ENCODE data around the gene ZNF529. TPM values are rescaled to one million over a fixed set of nuclear protein-coding genes. Genes with fewer than 3 reads are reported as not detected.

Gene ZNF529
- total and polyA plus RNA-seq, 2 donors (not counting 1 experiment from before 2014, with no cell fraction given) = 11.1 to 33.2 TPM

DNA sequence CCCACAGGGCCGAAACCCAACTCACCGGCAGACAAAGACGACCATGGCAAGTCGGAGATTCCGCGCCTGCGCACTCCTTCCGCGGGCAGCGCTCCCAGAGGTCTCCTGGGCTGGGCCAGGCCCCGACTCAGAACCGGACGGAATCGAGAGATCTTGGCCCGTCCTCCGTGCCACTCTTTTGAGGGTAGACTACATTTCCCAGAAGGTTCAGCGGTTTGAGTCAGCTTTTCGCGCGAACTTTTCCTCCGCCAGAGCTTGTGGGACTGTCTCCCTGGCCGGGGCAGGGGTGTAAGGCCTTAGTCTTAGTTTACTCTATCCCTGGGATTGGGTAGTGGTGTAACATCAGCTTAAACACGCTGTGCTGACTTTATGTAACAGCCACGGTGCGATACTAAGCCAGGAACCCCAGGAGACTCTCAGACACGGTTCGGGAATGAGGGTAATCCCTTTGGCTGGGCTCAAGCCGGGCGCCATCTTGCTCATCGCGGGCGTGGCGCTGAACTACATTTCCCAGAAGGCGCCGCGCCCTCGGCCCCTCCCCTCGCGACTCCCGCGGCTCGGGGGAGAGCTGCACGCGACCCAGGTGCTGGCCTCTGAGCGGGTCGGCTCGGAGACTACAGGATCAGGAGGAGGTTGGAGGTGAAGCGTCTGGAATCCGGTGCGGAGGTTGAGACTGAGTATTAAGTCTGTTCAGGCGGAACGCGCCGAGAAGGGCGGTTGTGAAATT is 44.7 kb downstream of the ZNF529 start, which contains the start of gene ZNF260:
ZNF260 (minus strand) TSS at position 78 of the 727 bp plus-strand sequence. CDS start 13,033 bp downstream, outside the sequence.
- intact Hi-C loops (cut with micrococcal nuclease) = loop anchor here (1.0 to 10.0 kb wide), 16 partner anchors 39 to 1066 kb away; partner anchors contain the start of genes TBCB, ZFP14, ZNF345 and ZNF461
- Histone ChIP-seq H4K20me1 (ENCODE audit: control insufficient read depth, insufficient read depth, low read length, poor library complexity, severe bottlenecking) (no peaks in the 10 kb centered on the region), H3K27me3 (replicated peaks in 1 of 4; ENCODE audit: control extremely low read depth in 1 of 4, control insufficient read depth in 3 of 4, insufficient read depth in 4 of 4, low read length in 3 of 4) (no peaks in the 10 kb centered on the region), H3K4me3 (ENCODE audit: control extremely low read depth in 1 of 5, extremely low read depth in 1 of 5, insufficient read depth in 1 of 5, low read depth in 2 of 5, low read length in 4 of 5) (peak within 1 kb of the TSS; percentile 67 to 96 (median 81)), H2AFZ (ENCODE audit: insufficient read depth, low read depth, low read length, poor library complexity, severe bottlenecking) (peak within 1 kb of the TSS; percentile 97), H3K4me2 (replicated peaks; ENCODE audit: low read depth, low read length, poor library complexity, severe bottlenecking) (peak within 1 kb of the TSS; percentile 87), H3K79me2 (ENCODE audit: control insufficient read depth, insufficient read depth, low read length) (peaks cover 52% of the 10 kb centered on the region), H3K9ac (ENCODE audit: low read length) (peak within 1 kb of the TSS; percentile 77), H3K27ac (ENCODE audit: low read length in 2 of 2) (peak within 1 kb of the TSS; percentile 86 to 88), H3K36me3 (replicated peaks in 1 of 2; ENCODE audit: control extremely low read depth in 1 of 2, control insufficient read depth in 1 of 2, extremely low read depth in 1 of 2, insufficient read depth in 2 of 2, low read length in 1 of 2) (peaks cover 0 to 7% of the 10 kb centered on the region in 2 experiments), H3K9me3 (ENCODE audit: control extremely low read depth in 1 of 3, control insufficient read depth in 2 of 3, insufficient read depth in 1 of 3, low read length in 2 of 3) (peaks cover 3 to 46% (median 12%) of the 10 kb centered on the region in 3 donors), H3K4me1 (ENCODE audit: control insufficient read depth in 2 of 2, insufficient read depth in 2 of 2, low read length in 2 of 2) (peaks cover 16 to 19% of the 10 kb centered on the region in 2 donors)
- POLR2A ChIA-PET = interaction anchor here (0.5 to 2.5 kb wide), 10 partner anchors 24 to 689 kb away, joined by 3 to 25 read pairs (median 5); partner anchors contain the start of genes ZFP14, ZNF146, ZNF382 and ZNF383
- CTCF ChIA-PET = interaction anchor here (1.0 to 1.5 kb wide), 3 partner anchors 39 to 112 kb away, joined by 3 to 4 read pairs (median 3); partner anchors contain the start of genes ZNF382 and ZNF566
- Mint-ChIP-seq H3K27ac (peak within 1 kb of the TSS; percentile 96), H3K4me3 (peak within 1 kb of the TSS; percentile 100), H3K27me3 (no peaks in the 10 kb centered on the region), H3K4me1 (peaks cover 22% of the 10 kb centered on the region), H3K9me3 (ENCODE audit: insufficient read depth) (peaks cover 10% of the 10 kb centered on the region)
- WGBS (ENCODE audit: insufficient coverage) = 0% methylated on average over 54 of the region's 55 CpGs
- peak; percentile 90 for ATAC-seq (ENCODE audit: low read depth)
- TF ChIP-seq, protein P1, sequence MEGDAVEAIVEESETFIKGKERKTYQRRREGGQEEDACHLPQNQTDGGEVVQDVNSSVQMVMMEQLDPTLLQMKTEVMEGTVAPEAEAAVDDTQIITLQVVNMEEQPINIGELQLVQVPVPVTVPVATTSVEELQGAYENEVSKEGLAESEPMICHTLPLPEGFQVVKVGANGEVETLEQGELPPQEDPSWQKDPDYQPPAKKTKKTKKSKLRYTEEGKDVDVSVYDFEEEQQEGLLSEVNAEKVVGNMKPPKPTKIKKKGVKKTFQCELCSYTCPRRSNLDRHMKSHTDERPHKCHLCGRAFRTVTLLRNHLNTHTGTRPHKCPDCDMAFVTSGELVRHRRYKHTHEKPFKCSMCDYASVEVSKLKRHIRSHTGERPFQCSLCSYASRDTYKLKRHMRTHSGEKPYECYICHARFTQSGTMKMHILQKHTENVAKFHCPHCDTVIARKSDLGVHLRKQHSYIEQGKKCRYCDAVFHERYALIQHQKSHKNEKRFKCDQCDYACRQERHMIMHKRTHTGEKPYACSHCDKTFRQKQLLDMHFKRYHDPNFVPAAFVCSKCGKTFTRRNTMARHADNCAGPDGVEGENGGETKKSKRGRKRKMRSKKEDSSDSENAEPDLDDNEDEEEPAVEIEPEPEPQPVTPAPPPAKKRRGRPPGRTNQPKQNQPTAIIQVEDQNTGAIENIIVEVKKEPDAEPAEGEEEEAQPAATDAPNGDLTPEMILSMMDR (IDR thresholded peaks at IDR 0.05) = no peak
- TF ChIP-seq EZH2 (IDR thresholded peaks at IDR 0.05; ENCODE audit: borderline replicate concordance, insufficient read depth, low read depth, low read length, poor library complexity, severe bottlenecking) = no peak
- DNase-seq = peak; percentile 95
